Lower leg skin (tissue), 3 donors: ENCODE measurements around the gene F7.

Source experiments
- CTCF ChIP-seq, 3 donors: fragments of 450-650 bp; IDR thresholded peaks; one replicate each; pipeline ENCODE4 v1.5.1; 2016; ENCODE audit warnings: antibody characterized with exemption in 3 of 3, mild to moderate bottlenecking in 3 of 3, moderate library complexity in 2 of 3
- POLR2A ChIP-seq, 2 donors: fragments of 450-650 bp; IDR thresholded peaks; one replicate each; pipeline ENCODE4 v1.6.1; 2016 to 2017; ENCODE audit warnings: antibody characterized with exemption in 2 of 2, mild to moderate bottlenecking in 1 of 2, moderate library complexity in 1 of 2

- TF ChIP-seq CTCF (IDR thresholded peaks at IDR 0.05): no peak
- no peak for TF ChIP-seq POLR2A (IDR thresholded peaks at IDR 0.05)
Observed at GRCh38 chr13:113066746-113067145, 38.8 kb upstream of the F7 start.
